ENCODE data around the gene SH2D3A. TPM values are rescaled to one million over a fixed set of nuclear protein-coding genes. Genes with fewer than 3 reads are reported as not detected.

Gene SH2D3A
- total RNA-seq, 1 experiment from 2014 or later = 17.9 TPM

DNA sequence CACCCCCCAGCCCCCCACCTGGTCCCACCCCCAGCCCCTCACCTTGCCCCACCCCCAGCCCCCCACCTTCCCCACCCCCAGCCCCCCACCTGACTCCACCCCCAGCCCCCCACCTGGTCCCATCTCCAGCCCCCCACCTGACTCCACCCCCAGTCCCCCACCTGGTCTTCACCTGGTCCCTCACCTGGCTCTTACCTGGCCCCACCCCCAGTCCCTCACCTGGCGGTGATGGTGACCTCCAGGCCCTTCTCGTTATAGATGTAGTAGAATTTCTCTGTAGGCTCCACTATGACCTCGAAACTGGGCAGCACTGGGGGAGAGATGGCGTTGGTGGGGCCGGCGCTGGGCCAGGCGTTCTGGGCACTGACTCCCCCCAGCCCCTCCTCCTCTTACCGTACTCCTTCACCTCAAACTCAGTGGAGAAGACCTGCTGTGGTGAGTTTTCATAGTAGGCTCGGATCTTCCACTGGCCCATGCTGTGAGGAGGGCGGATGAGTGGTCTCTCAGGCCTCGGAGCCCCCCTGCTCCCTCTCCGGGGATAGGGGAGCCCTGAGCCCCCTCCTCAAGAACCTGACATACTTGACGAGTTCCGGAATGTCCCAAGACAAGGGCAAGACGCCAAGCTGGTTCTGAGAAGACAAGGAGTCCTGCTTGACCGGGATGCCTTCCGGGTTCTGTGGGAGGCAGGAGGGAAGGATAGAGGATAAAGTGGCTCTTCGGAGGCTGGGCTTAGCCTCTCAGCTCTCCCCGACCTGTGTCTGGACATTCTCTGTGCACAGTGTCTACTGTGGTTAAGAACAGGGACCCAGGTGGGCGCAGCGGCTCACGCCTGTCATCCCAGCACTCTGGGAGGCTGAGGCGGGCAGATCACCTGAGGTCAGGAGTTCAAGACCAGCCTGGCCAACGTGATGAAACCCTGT is 53.2 kb downstream of the SH2D3A start:
- TF ChIP-seq, protein P1, sequence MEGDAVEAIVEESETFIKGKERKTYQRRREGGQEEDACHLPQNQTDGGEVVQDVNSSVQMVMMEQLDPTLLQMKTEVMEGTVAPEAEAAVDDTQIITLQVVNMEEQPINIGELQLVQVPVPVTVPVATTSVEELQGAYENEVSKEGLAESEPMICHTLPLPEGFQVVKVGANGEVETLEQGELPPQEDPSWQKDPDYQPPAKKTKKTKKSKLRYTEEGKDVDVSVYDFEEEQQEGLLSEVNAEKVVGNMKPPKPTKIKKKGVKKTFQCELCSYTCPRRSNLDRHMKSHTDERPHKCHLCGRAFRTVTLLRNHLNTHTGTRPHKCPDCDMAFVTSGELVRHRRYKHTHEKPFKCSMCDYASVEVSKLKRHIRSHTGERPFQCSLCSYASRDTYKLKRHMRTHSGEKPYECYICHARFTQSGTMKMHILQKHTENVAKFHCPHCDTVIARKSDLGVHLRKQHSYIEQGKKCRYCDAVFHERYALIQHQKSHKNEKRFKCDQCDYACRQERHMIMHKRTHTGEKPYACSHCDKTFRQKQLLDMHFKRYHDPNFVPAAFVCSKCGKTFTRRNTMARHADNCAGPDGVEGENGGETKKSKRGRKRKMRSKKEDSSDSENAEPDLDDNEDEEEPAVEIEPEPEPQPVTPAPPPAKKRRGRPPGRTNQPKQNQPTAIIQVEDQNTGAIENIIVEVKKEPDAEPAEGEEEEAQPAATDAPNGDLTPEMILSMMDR (conservative IDR thresholded peaks at IDR 0.05) = no peak
- H3K27me3 Mint-ChIP-seq (ENCODE audit: low read depth) = peaks cover 48% of the 10 kb centered on the region
- H2BK12ac ChIP-seq (ENCODE audit: insufficient read length, low read depth, low read length) = no peak overlapping the region
- H2BK20ac ChIP-seq (ENCODE audit: low read depth, low read length, poor library complexity, severe bottlenecking) = no peak overlapping the region
- WGBS (ENCODE audit: extremely low coverage, insufficient read length, low lambda C conversion rate) = no CpG with 5 or more reads among the region's 24 CpGs
- H4K5ac ChIP-seq (ENCODE audit: insufficient read length, low read depth, low read length) = no peak overlapping the region
- H4K20me1 ChIP-seq (ENCODE audit: control insufficient read depth, insufficient read depth, insufficient read length) = no peaks in the 10 kb centered on the region
- no peaks in the 10 kb centered on the region; the same call in 1 of the 2 replicates for H3K4me1 ChIP-seq (ENCODE audit: insufficient read depth, low read length)
- no peak overlapping the region for H4K91ac ChIP-seq (ENCODE audit: insufficient read length, low read depth, low read length)
- no peak overlapping the region for H2AK5ac ChIP-seq (ENCODE audit: insufficient read length, low read length)
- no peak overlapping the region for H2BK15ac ChIP-seq (ENCODE audit: low read depth, low read length)
- H3K56ac ChIP-seq (ENCODE audit: insufficient read length, low read depth, low read length) = no peak overlapping the region
- no peak overlapping the region for H3K23ac ChIP-seq (ENCODE audit: insufficient read length, low read depth, low read length)
- H3K27ac Mint-ChIP-seq = no peak overlapping the region; a peak in 1 of 7 replicates
- no peaks in the 10 kb centered on the region for H3K79me1 ChIP-seq (ENCODE audit: insufficient read depth, low read depth, low read length, poor library complexity, severe bottlenecking)
- no peak overlapping the region for H3K18ac ChIP-seq (ENCODE audit: insufficient read length, low read depth, low read length)
- peaks cover 7 to 11% of the 10 kb centered on the region in 2 experiments for H3K9me3 Mint-ChIP-seq
- no peaks in the 10 kb centered on the region; the same call in 1 of the 2 replicates for H3K27me3 ChIP-seq (ENCODE audit: insufficient read depth, low read length)
- H2AFZ ChIP-seq (ENCODE audit: low read length) = no peak overlapping the region
- H2BK120ac ChIP-seq (ENCODE audit: low read depth, low read length, poor library complexity, severe bottlenecking) = no peak overlapping the region
- no peak overlapping the region for H3K27ac ChIP-seq (ENCODE audit: insufficient read length, low read depth, low read length)
- no peak overlapping the region for H3T11ph ChIP-seq (ENCODE audit: low read length)
- H3K4ac ChIP-seq (ENCODE audit: low read depth, low read length) = no peak overlapping the region
- H3K79me2 ChIP-seq (ENCODE audit: insufficient read depth, low read length) = no peaks in the 10 kb centered on the region
- H4K8ac ChIP-seq (replicated peaks; ENCODE audit: insufficient read length, low read depth, low read length) = no peak overlapping the region
- H3K4me1 Mint-ChIP-seq = peaks cover 14 to 44% of the 10 kb centered on the region in 2 experiments
- DNase-seq = no peak
- H3K4me2 ChIP-seq (ENCODE audit: insufficient read depth, insufficient read length, low read length) = no peak overlapping the region
- H3K9ac ChIP-seq (ENCODE audit: extremely low read depth, insufficient read length, low read length) = no peak overlapping the region
- no peaks in the 10 kb centered on the region for H3K23me2 ChIP-seq (ENCODE audit: insufficient read length, low read depth, low read length, poor library complexity, severe bottlenecking)
- no peak overlapping the region for H2BK5ac ChIP-seq (ENCODE audit: insufficient read length, low read length)
- peaks cover 0 to 4% (median 3%) of the 10 kb centered on the region in 3 experiments; a peak in 3 of 7 replicates for H3K36me3 Mint-ChIP-seq (ENCODE audit: insufficient read depth in 1 of 3, low read depth in 3 of 3)
- H3K4me3 Mint-ChIP-seq = no peak overlapping the region
- no peak overlapping the region for H3K14ac ChIP-seq (ENCODE audit: insufficient read depth, low read length)
- H3K9me3 ChIP-seq (ENCODE audit: control insufficient read depth, low read depth, low read length) = no peaks in the 10 kb centered on the region
